Esophagus squamous epithelium (tissue), 4 donors: Measurements from ENCODE around the gene SHMT2.

ENCODE experiments used
- CTCF ChIP-seq, 6 experiments: fragments of 450-650 bp in 4 of 6; fragments of 200-600 bp in 2 of 6; sonication (generic) in 2 of 6; IDR thresholded peaks; one replicate each; pipeline ENCODE4 v1.5.1; 2016 to 2019; ENCODE audit warnings: antibody characterized with exemption in 6 of 6, mild to moderate bottlenecking in 4 of 6, moderate library complexity in 4 of 6
- POLR2A ChIP-seq, 4 donors: fragments of 450-650 bp; IDR thresholded peaks; one replicate each; pipeline ENCODE4 v1.6.1; 2017; ENCODE audit warnings: antibody characterized with exemption in 4 of 4, mild to moderate bottlenecking in 4 of 4, moderate library complexity in 3 of 4

DNA sequence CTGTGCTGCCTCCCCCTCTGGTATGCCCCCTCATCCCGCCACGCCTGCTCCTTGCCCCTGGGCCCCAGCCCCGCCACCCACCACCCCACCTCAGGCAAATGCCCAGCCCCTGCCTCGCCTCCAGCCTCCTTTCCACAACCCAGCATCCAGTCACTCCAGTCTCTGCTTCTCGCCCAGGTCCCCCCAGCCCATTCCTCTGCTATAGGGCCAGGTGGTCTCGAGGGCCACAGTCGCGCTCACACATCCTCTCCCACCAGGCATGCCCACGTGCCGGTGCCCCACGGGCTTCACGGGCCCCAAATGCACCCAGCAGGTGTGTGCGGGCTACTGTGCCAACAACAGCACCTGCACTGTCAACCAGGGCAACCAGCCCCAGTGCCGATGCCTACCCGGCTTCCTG, 19.1 kb upstream of the SHMT2 start:
- TF ChIP-seq CTCF (IDR thresholded peaks at IDR 0.05) (no peak), POLR2A (IDR thresholded peaks at IDR 0.05) (no peak)
